Measurements from ENCODE around the gene UGT3A1.

UGT3A1 gene

DNA sequence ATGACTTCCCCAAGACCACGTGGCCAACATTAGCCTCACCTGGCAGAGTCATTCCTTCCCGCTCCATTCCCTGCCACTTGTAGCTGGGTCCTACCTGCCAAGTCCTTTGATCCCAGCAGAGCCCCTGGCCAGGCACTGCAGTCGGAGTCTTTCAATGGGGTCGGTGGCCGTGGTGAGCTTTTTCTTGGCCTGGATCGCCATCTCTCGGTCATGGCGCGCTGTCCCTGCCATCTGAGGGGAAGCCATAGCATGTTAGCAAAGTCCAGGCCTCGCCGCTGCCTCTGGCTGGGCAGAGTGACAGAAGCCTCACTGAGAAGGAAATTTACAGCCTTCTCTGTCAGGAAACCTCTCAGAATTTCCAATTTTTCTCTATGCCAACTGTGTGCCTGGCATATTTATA is 70.3 kb downstream of the UGT3A1 start:
- intact Hi-C loops (cut with DNase I) = no loop called here
- peak in 6 of 10 donors; percentile 15 to 92 (median 41) for DNase-seq

DNA sequence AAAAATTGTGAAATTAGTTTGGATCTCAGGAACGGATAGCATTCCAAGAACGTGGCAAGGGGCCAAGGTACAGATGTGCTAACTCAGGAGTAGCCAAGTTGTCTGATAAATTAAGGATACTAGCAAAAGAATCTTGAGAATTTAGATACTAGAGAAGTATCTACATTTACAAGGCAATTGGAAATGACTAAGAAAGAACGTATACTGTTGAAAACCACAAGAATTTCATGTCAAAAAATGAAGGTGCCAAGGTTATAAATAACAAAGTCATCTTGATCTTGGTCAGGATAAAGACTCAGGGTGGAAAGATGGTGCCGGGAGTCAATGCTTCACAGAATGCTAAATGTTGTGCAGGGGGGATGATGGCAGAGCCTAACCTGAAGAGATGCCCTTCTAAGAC is 72.0 kb downstream of the UGT3A1 start:
- intact Hi-C loops (cut with DNase I) = no loop called here
- no peak for DNase-seq

DNA sequence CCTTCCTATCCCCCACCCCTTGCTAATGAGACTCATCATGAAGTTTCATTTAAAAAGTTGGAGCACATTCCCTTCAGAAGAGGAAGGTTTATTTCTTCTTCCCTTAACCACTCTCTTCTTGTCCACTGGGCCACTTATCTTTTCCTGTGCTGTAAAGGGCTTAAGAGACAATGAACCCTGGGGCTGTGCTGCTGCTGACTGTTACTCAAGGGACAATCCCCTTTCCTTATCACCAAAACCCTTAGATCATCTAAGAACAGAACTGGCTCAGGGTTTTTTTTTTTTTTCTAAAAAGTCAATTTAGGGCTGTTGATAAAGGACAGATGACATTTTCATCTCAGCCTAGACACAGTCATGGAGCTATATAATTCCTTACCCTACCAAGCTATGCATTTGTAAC is 82.4 kb downstream of the UGT3A1 start:
- intact Hi-C loops (cut with DNase I) = no loop called here
- no peak for DNase-seq

DNA sequence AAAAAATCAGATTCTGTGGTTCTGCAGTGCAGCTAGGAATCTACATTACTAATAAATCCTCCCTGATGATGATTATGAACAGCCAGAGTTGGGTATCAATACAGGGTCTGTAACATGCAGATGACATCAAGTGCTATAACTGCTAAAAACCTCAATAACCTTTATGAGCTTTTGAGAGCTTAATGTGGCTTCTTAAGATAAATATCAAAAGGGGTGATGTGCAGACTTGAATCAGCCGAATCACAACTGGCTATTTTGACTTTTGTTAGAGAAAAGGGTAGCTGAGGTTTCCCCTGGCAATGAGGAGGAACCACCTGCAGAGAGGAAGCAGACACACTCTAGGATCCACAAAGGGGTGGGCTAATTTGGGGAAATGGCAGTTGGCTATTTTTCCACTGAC is 83.0 kb downstream of the UGT3A1 start:
- intact Hi-C loops (cut with DNase I) = no loop called here
- DNase-seq = no peak

DNA sequence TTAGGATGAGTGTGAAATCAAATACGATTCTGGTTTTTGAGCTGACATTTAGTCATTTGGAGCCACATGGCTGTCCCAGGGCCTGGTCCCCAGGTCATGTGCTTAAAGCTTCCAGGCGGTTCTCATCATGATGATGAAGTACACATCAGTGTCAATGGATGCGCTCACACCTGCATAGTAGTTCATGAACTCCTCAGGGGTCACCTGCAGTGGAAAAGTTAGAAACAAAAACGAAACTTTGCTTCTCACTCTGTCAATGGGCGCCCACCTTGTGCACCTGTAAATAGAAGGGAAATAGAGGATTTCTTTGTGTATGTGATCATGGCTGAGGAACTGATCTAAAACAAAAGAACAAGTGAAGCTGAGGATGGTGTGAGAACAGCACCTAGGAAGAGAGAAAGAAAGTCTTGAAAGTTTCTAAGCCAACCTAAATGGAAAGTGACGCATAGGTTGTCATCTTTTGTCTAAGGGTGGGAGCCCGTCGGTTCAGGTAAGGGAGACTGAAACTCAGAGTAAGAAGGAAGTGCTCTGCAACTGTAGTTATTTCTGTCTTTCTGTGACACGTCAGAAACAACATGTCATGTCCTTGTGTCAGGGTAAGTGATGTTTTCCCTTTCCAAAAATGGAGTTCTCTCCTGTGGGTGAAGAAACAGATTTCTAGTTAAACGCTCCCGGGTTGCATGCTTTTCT is 86.6 kb downstream of the UGT3A1 start:
- no peak for DNase-seq
- intact Hi-C loops (cut with DNase I) = no loop called here

DNA sequence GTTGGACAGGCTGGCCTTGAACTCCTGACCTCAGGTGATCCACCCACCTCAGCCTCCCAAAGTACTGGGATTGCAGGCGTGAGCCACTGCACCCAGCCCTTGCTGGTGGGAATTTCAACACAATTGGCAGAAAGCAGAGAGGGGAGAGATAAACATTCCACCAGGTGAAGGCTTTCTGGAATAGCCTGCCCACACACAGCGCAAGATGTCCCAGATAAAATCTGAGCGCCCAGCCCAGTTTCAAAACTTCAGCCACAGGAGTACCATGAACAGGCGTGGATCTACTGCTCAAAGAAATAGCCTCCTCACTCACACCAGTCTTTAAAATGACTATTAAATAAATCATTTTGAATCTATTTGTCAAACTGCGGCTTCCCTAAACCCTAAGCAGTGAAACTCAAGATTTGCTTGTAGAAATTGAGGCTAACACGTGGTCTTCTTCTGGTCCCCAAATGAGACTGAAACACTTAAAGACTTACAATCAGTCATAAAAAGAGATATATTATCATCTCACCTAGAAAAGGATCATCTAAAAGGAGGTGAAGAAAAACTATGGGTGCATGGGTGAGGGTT is 87.5 kb downstream of the UGT3A1 start:
- intact Hi-C loops (cut with DNase I) = no loop called here
- no peak for DNase-seq

DNA sequence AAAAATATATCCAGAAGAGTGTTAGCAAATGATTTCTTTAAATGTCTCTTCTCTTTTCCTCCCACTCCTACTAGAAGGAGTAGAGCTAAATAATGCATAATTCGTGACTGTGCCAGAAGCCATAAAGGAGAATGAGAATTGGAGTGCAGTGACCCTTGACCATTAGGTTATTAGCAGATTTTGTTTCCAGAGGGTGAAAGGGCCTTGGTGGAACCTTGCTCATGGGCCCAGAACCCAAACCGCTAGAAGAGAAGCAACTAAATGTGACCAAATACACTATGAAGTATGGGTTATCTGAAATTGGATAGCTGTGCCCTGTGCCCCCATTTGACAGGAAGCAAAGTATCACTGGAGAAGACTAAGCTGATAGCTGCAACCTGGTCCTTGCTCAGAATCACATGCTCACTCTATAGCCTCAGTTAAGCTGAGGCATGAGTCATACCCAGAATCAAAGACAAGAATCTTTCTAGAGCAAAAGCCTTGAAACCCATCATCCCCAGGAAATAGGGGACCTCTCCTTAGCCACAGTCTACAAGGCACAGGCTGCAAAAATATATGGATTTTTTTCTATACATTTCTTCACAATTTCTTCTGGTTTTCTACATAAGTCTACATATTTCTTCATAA is 89.0 kb downstream of the UGT3A1 start:
- no peak for DNase-seq
- intact Hi-C loops (cut with DNase I) = no loop called here
